HEK293 (cell line): ENCODE measurements around the gene EML1.

Experiments used
- CTCF ChIA-PET: fragments of 350-600 bp; formaldehyde crosslinking; extraction: SDS; loops from one replicate; lab custom pipeline; 2021; ENCODE audit warnings: antibody characterized with exemption; lab: Yijun Ruan, JAX
- POLR2A ChIA-PET: fragments of 300-600 bp; formaldehyde crosslinking; extraction: SDS; loops from one replicate; lab custom pipeline; 2020; ENCODE audit warnings: antibody characterized with exemption, inconsistent platforms; lab: Yijun Ruan, JAX
- H3K27ac ChIP-seq: fragments of 200-500 bp; sonication (Bioruptor generic); 2 replicates; pipeline ENCODE4 v1.5.1; 2014; ENCODE audit warnings: low read depth, low read length, control low read depth, inconsistent platforms; ENCODE audit errors: extremely low read depth
- H3K36me3 ChIP-seq, 2 experiments: fragments of 200-500 bp in 1 of 2; sonication (Bioruptor generic) in 1 of 2; 1 replicate in 1 of 2; 2 replicates in 1 of 2; pipeline ENCODE4 v1.5.1; 2014 to 2017; ENCODE audit warnings: inconsistent platforms in 2 of 2, low read length in 2 of 2; ENCODE audit not compliant: control insufficient read depth in 2 of 2, insufficient read depth in 1 of 2
- H3K4me1 ChIP-seq: fragments of 200-500 bp; sonication (Bioruptor generic); 2 replicates; pipeline ENCODE4 v1.5.1; 2014; ENCODE audit warnings: mild to moderate bottlenecking, low read length, inconsistent platforms; ENCODE audit not compliant: control insufficient read depth, insufficient read depth
- H3K4me3 ChIP-seq: 2 replicates; pipeline ENCODE4 v1.5.1; 2011; ENCODE audit warnings: low read depth, mild to moderate bottlenecking, control low read depth, low read length, moderate library complexity
- H3K9me3 ChIP-seq: fragments of 200-500 bp; sonication (Bioruptor generic); 2 replicates; pipeline ENCODE4 v1.5.1; 2014; ENCODE audit warnings: low read depth, low read length, inconsistent platforms; ENCODE audit not compliant: control insufficient read depth, insufficient read depth
- GLIS2 ChIP-seq: fragments of 450-650 bp; formaldehyde crosslinking; IDR thresholded peaks from 2 replicates; pipeline ENCODE4 v1.5.1; 2016; ENCODE audit warnings: missing biosample characterization, missing genetic modification characterization
- MZF1 ChIP-seq: fragments of 450-650 bp; formaldehyde crosslinking; IDR thresholded peaks from 2 replicates; pipeline ENCODE4 v1.5.1; 2017; ENCODE audit warnings: missing biosample characterization, missing genetic modification characterization, borderline replicate concordance
- PRDM10 ChIP-seq: fragments of 450-650 bp; formaldehyde crosslinking; IDR thresholded peaks from 2 replicates; pipeline ENCODE4 v1.5.1; 2016; ENCODE audit warnings: missing biosample characterization, missing genetic modification characterization
- ZBTB10 ChIP-seq: fragments of 450-650 bp; formaldehyde crosslinking; IDR thresholded peaks from 2 replicates; pipeline ENCODE4 v1.5.1; 2016; ENCODE audit warnings: missing biosample characterization, missing genetic modification characterization
- ZBTB48 ChIP-seq: fragments of 450-650 bp; formaldehyde crosslinking; IDR thresholded peaks from 2 replicates; pipeline ENCODE4 v1.5.1; 2016; ENCODE audit warnings: missing biosample characterization, missing genetic modification characterization
- ZBTB49 ChIP-seq: fragments of 450-650 bp; formaldehyde crosslinking; IDR thresholded peaks from 2 replicates; pipeline ENCODE4 v1.5.1; 2016; ENCODE audit warnings: missing biosample characterization, missing genetic modification characterization, low read depth
- ZNF114 ChIP-seq: fragments of 450-650 bp; formaldehyde crosslinking; IDR thresholded peaks from 2 replicates; pipeline ENCODE4 v1.5.0; 2017; ENCODE audit warnings: missing biosample characterization, missing genetic modification characterization
- ZNF174 ChIP-seq: fragments of 450-650 bp; formaldehyde crosslinking; IDR thresholded peaks from 2 replicates; pipeline ENCODE4 v1.5.0; 2017; ENCODE audit warnings: missing biosample characterization, mild to moderate bottlenecking, missing genetic modification characterization
- ZNF274 ChIP-seq, 2 experiments: fragments of 200-500 bp in 1 of 2; fragments of 450-650 bp in 1 of 2; sonication (Bioruptor generic) in 1 of 2; formaldehyde crosslinking in 1 of 2; IDR thresholded peaks; 2 replicates each; pipeline versions ENCODE4 v1.5.1 to v1.6.1; 2014 to 2016; ENCODE audit warnings: borderline replicate concordance in 1 of 2, inconsistent platforms in 1 of 2, low read length in 1 of 2, missing biosample characterization in 1 of 2, missing genetic modification characterization in 1 of 2
- ZNF280C ChIP-seq: fragments of 450-650 bp; formaldehyde crosslinking; IDR thresholded peaks from 2 replicates; pipeline ENCODE4 v1.5.1; 2016; ENCODE audit warnings: missing biosample characterization, missing genetic modification characterization
- ZNF473 ChIP-seq: fragments of 450-650 bp; formaldehyde crosslinking; IDR thresholded peaks from 2 replicates; pipeline ENCODE4 v1.5.1; 2017; ENCODE audit warnings: missing biosample characterization, missing genetic modification characterization
- ZNF580 ChIP-seq: fragments of 450-650 bp; formaldehyde crosslinking; IDR thresholded peaks from 2 replicates; pipeline ENCODE4 v1.5.1; 2016; ENCODE audit warnings: missing biosample characterization, missing genetic modification characterization
- ZNF658 ChIP-seq: fragments of 450-650 bp; formaldehyde crosslinking; IDR thresholded peaks from 2 replicates; pipeline ENCODE4; 2016; ENCODE audit warnings: missing biosample characterization, missing genetic modification characterization
- ZSCAN16 ChIP-seq: fragments of 450-650 bp; formaldehyde crosslinking; IDR thresholded peaks from 2 replicates; pipeline ENCODE4 v1.5.1; 2016; ENCODE audit warnings: missing biosample characterization, missing genetic modification characterization
- ZSCAN23 ChIP-seq: fragments of 450-650 bp; formaldehyde crosslinking; IDR thresholded peaks from 2 replicates; pipeline ENCODE4 v1.5.1; 2016; ENCODE audit warnings: missing biosample characterization, missing genetic modification characterization
- ZSCAN5A ChIP-seq: fragments of 450-650 bp; formaldehyde crosslinking; IDR thresholded peaks from 2 replicates; pipeline ENCODE4 v1.5.1; 2016; ENCODE audit warnings: missing biosample characterization, missing genetic modification characterization

The EML1 gene

GRCh38 chr14:99777951-99778350, 15.3 kb upstream of the EML1 start (continued):
- TF ChIP-seq ZSCAN5A (no peak), ZSCAN16 (tag by site-specific recombination) (no peak)

- TF ChIP-seq ZNF580 (tag by site-specific recombination) (no peak), MZF1 (tag by site-specific recombination) (no peak), ZNF280C (tag by site-specific recombination) (no peak), ZNF473 (tag by site-specific recombination) (no peak), ZNF658 (tag by site-specific recombination) (no peak)
- Histone ChIP-seq H3K9me3 (peaks cover 2% of the 10 kb centered on the region), H3K4me1 (no peaks in the 10 kb centered on the region; the same call in 1 of the 2 replicates), H3K27ac (no peak overlapping the region), H3K4me3 (no peak overlapping the region), H3K36me3 (no peaks in the 10 kb centered on the region)
- POLR2A ChIA-PET, result no interaction called here
- CTCF ChIA-PET, result no interaction called here
Observed at GRCh38 chr14:99779751-99780150, 13.5 kb upstream of the EML1 start.

GRCh38 chr14:99780690-99781089, 12.5 kb upstream of the EML1 start:
- no peaks in the 10 kb centered on the region for H3K36me3 ChIP-seq
- TF ChIP-seq PRDM10 (tag by site-specific recombination), result peak; percentile 89
- no peak for TF ChIP-seq ZSCAN23 (tag by site-specific recombination)
- TF ChIP-seq, all 188 proteins: peak for 1
- POLR2A ChIA-PET, result no interaction called here
- no peaks in the 10 kb centered on the region; the same call in 1 of the 2 replicates for H3K4me1 ChIP-seq
- CTCF ChIA-PET, result no interaction called here
- H3K27ac ChIP-seq, result no peak overlapping the region
- H3K4me3 ChIP-seq, result no peak overlapping the region
- H3K9me3 ChIP-seq, result peaks cover 2% of the 10 kb centered on the region

GRCh38 chr14:99781091-99781490, 12.1 kb upstream of the EML1 start:
- ChIA-PET POLR2A (no interaction called here), CTCF (no interaction called here)
- H3K4me3 ChIP-seq, result no peak overlapping the region
- no peak overlapping the region for H3K27ac ChIP-seq
- H3K9me3 ChIP-seq, result peaks cover 2% of the 10 kb centered on the region
- no peaks in the 10 kb centered on the region; the same call in 1 of the 2 replicates for H3K4me1 ChIP-seq
- H3K36me3 ChIP-seq, result no peaks in the 10 kb centered on the region
- TF ChIP-seq ZBTB48 (tag by site-specific recombination), result no peak
- no peak for TF ChIP-seq ZNF114 (tag by site-specific recombination)
- TF ChIP-seq ZNF274 (IDR thresholded peaks at IDR 0.05; ENCODE audit: low read length), result no peak
- no peak for TF ChIP-seq ZNF274 (tag by site-specific recombination; IDR thresholded peaks at IDR 0.05; ENCODE audit: borderline replicate concordance)
- TF ChIP-seq ZNF174 (tag by site-specific recombination), result no peak
- TF ChIP-seq ZBTB49 (tag by site-specific recombination), result no peak
- TF ChIP-seq GLIS2 (tag by site-specific recombination), result no peak
- TF ChIP-seq ZBTB10 (tag by site-specific recombination), result no peak
